ENCODE data around the gene AIFM1.

DNA sequence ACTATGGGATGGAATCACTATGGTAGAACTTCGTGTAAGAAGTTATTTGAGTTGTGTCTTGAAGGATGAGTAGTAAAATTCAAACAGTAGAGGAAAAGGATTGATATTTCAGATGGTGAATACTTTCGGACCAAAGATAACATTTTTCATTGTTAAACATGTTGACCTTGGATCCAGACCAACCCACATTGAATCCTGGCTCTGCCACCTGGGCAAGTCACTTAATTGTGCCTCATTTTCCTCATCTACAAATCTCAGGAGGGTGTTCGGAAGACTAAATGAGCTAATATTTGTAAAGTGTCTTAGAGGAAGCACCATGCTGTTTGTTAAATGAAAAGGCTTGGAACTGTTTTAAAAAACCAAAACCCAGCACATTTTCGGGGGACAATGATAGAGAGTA, 1.4 kb upstream of the AIFM1 start:
- TF ChIP-seq, protein P1, sequence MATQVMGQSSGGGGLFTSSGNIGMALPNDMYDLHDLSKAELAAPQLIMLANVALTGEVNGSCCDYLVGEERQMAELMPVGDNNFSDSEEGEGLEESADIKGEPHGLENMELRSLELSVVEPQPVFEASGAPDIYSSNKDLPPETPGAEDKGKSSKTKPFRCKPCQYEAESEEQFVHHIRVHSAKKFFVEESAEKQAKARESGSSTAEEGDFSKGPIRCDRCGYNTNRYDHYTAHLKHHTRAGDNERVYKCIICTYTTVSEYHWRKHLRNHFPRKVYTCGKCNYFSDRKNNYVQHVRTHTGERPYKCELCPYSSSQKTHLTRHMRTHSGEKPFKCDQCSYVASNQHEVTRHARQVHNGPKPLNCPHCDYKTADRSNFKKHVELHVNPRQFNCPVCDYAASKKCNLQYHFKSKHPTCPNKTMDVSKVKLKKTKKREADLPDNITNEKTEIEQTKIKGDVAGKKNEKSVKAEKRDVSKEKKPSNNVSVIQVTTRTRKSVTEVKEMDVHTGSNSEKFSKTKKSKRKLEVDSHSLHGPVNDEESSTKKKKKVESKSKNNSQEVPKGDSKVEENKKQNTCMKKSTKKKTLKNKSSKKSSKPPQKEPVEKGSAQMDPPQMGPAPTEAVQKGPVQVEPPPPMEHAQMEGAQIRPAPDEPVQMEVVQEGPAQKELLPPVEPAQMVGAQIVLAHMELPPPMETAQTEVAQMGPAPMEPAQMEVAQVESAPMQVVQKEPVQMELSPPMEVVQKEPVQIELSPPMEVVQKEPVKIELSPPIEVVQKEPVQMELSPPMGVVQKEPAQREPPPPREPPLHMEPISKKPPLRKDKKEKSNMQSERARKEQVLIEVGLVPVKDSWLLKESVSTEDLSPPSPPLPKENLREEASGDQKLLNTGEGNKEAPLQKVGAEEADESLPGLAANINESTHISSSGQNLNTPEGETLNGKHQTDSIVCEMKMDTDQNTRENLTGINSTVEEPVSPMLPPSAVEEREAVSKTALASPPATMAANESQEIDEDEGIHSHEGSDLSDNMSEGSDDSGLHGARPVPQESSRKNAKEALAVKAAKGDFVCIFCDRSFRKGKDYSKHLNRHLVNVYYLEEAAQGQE (IDR thresholded peaks at IDR 0.05) = no peak
- TF ChIP-seq, protein P2, sequence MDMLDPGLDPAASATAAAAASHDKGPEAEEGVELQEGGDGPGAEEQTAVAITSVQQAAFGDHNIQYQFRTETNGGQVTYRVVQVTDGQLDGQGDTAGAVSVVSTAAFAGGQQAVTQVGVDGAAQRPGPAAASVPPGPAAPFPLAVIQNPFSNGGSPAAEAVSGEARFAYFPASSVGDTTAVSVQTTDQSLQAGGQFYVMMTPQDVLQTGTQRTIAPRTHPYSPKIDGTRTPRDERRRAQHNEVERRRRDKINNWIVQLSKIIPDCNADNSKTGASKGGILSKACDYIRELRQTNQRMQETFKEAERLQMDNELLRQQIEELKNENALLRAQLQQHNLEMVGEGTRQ (IDR thresholded peaks at IDR 0.05) = no peak
- TF ChIP-seq, protein P3, sequence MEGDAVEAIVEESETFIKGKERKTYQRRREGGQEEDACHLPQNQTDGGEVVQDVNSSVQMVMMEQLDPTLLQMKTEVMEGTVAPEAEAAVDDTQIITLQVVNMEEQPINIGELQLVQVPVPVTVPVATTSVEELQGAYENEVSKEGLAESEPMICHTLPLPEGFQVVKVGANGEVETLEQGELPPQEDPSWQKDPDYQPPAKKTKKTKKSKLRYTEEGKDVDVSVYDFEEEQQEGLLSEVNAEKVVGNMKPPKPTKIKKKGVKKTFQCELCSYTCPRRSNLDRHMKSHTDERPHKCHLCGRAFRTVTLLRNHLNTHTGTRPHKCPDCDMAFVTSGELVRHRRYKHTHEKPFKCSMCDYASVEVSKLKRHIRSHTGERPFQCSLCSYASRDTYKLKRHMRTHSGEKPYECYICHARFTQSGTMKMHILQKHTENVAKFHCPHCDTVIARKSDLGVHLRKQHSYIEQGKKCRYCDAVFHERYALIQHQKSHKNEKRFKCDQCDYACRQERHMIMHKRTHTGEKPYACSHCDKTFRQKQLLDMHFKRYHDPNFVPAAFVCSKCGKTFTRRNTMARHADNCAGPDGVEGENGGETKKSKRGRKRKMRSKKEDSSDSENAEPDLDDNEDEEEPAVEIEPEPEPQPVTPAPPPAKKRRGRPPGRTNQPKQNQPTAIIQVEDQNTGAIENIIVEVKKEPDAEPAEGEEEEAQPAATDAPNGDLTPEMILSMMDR (IDR thresholded peaks at IDR 0.05) = no peak
- TF ChIP-seq, protein P4, sequence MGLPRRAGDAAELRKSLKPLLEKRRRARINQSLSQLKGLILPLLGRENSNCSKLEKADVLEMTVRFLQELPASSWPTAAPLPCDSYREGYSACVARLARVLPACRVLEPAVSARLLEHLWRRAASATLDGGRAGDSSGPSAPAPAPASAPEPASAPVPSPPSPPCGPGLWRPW (IDR thresholded peaks at IDR 0.05) = no peak
- TF ChIP-seq FOSL2 (IDR thresholded peaks at IDR 0.05) (no peak), FOSL2 (CRISPR knock-in tag; IDR thresholded peaks at IDR 0.05) (no peak), RAD21 (conservative IDR thresholded peaks at IDR 0.05 in 1 of 2, IDR thresholded peaks at IDR 0.05 in 1 of 2) (no peak), MAZ (IDR thresholded peaks at IDR 0.05; ENCODE audit: borderline replicate concordance, low read depth, low read length) (no peak), POLR2A (IDR thresholded peaks at IDR 0.05; ENCODE audit: low read length) (no peak), POLR2AphosphoS2 (conservative IDR thresholded peaks at IDR 0.05; ENCODE audit: low read length) (no peak), ZFP36 (IDR thresholded peaks at IDR 0.05; ENCODE audit: borderline replicate concordance, partially characterized antibody) (no peak), NPAS2 (CRISPR knock-in tag; IDR thresholded peaks at IDR 0.05; ENCODE audit: borderline replicate concordance) (no peak), NR3C1 (IDR thresholded peaks at IDR 0.05) (no peak), ZNF302 (CRISPR knock-in tag; IDR thresholded peaks at IDR 0.05) (no peak)

Data from A549 (cell line).